Activated naive CD4-positive, alpha-beta T cell treated with anti-CD3 and anti-CD28 coated beads for 36 hours (primary cell): ENCODE data around the gene SPPL2B. TPM values are rescaled to one million over a fixed set of nuclear protein-coding genes. Genes with fewer than 3 reads are reported as not detected.
A peak's percentile ranks its signal among the peaks of the same experiment; 100 is the strongest.
"Not testable (repeated sequence)": the region's sequence is repeated elsewhere in the genome, so short reads cannot be mapped to it uniquely, and the experiment has no call there.

Experiments
- CTCF ChIA-PET: fragments of 350-600 bp; sonication (Branson Sonifier 250); formaldehyde crosslinking; loops from one replicate; lab custom pipeline; 2021; ENCODE audit warnings: antibody characterized with exemption; lab: Charles Lee
- DNase-seq: peaks from one replicate; pipeline ENCODE4 v3.0.0-alpha.2; 2020
- H3K27ac Mint-ChIP-seq: one replicate; pipeline ENCODE4 v1.8.0; 2021; ENCODE audit warnings: mild to moderate bottlenecking, mixed read lengths
- H3K27me3 Mint-ChIP-seq: one replicate; pipeline ENCODE4 v1.8.0; 2021; ENCODE audit warnings: low read depth, mixed read lengths
- H3K36me3 Mint-ChIP-seq: one replicate; pipeline ENCODE4 v1.8.0; 2021; ENCODE audit warnings: low read depth, mixed read lengths
- H3K4me1 Mint-ChIP-seq: one replicate; pipeline ENCODE4 v1.8.0; 2021; ENCODE audit warnings: low read depth, mixed read lengths
- H3K4me3 Mint-ChIP-seq: one replicate; pipeline ENCODE4 v1.8.0; 2021; ENCODE audit warnings: mild to moderate bottlenecking, moderate library complexity, mixed read lengths
- H3K9me3 Mint-ChIP-seq: one replicate; pipeline ENCODE4 v1.8.0; 2021; ENCODE audit warnings: mixed read lengths
- intact Hi-C: fragments of 100-400 bp; cut with micrococcal nuclease; formaldehyde crosslinking; loops from one replicate; pipeline ENCODE4 v1.15.1; 2023
- total RNA-seq, 2 experiments: library from RNA; stranded (reverse); gene quantifications; one replicate each; pipeline ENCODE4 v1.2.3, GENCODE V29; 2021

SPPL2B gene
- total RNA-seq, 2 experiments from 2014 or later = 56.8 to 59.6 TPM

- Mint-ChIP-seq H3K4me1 (peaks cover 15% of the 10 kb centered on the region), H3K4me3 (no peak overlapping the region), H3K36me3 (no peaks in the 10 kb centered on the region), H3K27ac (no peak overlapping the region), H3K27me3 (no peaks in the 10 kb centered on the region), H3K9me3 (no peaks in the 10 kb centered on the region)
- DNase-seq = peak; percentile 56
- CTCF ChIA-PET = interaction anchor here (0.6 to 3.4 kb wide), 16 partner anchors 12 to 393 kb away, joined by 3 to 17 read pairs (median 4); no protein-coding TSS in a partner anchor
- intact Hi-C loops = loop anchor here (1.0 to 5.0 kb wide), 4 partner anchors 64 to 235 kb away; partner anchors contain the start of genes LSM7, PLEKHJ1, SF3A2 and SPPL2B
Observed at GRCh38 chr19:2391118-2391725, 62.7 kb downstream of the SPPL2B start.

DNA sequence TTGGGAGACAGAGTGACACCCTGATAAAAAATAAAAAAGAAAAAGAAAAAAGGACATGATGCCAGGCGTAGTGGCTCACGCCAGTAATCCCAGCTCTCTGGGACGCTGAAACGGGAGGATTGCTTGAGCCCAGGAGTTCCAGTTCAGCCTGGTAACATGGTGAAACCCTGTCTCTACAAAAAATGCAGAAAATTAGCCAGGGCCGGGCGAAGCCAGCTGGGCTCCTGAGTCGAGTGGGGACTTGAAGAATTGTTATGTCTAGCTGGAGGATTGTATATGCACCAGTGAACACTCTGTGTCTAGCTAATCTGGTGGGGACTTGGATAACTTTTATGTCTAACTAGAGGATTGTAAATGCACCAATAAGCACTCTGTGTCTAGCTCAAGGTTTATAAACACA is 63.9 kb downstream of the SPPL2B start:
- no peaks in the 10 kb centered on the region for H3K36me3 Mint-ChIP-seq
- H3K27ac Mint-ChIP-seq = no peak overlapping the region
- intact Hi-C loops = loop anchor here (5.0 kb wide), 1 partner anchor 65 kb away; the partner anchor contains the start of genes LSM7 and SPPL2B
- no peak for DNase-seq
- peaks cover 15% of the 10 kb centered on the region for H3K4me1 Mint-ChIP-seq
- CTCF ChIA-PET = interaction anchor here (0.6 to 3.4 kb wide), 26 partner anchors 9 to 420 kb away, joined by 3 to 17 read pairs (median 4); partner anchors contain the start of gene PLEKHJ1
- no peaks in the 10 kb centered on the region for H3K9me3 Mint-ChIP-seq
- no peaks in the 10 kb centered on the region for H3K27me3 Mint-ChIP-seq
- no peak overlapping the region for H3K4me3 Mint-ChIP-seq

DNA sequence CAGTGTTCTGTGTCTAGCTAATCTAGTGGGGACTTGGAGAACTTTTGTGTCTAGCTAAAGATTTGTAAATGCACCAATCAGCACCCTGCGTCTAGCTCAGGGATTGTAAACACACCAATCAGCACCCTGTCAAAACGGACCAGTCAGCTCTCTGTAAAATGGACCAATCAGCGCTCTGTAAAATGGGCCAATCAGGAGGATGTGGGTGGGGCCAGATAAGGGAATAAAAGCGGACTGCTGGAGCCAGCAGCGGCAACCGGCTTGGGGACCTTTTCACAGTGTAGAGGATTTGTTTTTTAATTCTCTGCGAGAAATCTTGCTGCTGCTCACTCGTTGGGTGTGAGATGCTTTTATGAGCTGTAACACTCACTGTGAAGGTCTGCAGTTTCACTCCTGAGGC is 64.4 kb downstream of the SPPL2B start:
- not testable (repeated sequence) for H3K27me3 Mint-ChIP-seq, H3K9me3 Mint-ChIP-seq, H3K36me3 Mint-ChIP-seq, H3K4me3 Mint-ChIP-seq, H3K27ac Mint-ChIP-seq
- DNase-seq = peak; percentile 32
- CTCF ChIA-PET = interaction anchor here (0.6 to 3.4 kb wide), 18 partner anchors 11 to 420 kb away, joined by 3 to 17 read pairs (median 4); partner anchors contain the start of gene PLEKHJ1
- H3K4me1 Mint-ChIP-seq = peaks cover 15% of the 10 kb centered on the region
- intact Hi-C loops = loop anchor here (5.0 kb wide), 1 partner anchor 66 kb away; the partner anchor contains the start of genes LSM7 and SPPL2B

DNA sequence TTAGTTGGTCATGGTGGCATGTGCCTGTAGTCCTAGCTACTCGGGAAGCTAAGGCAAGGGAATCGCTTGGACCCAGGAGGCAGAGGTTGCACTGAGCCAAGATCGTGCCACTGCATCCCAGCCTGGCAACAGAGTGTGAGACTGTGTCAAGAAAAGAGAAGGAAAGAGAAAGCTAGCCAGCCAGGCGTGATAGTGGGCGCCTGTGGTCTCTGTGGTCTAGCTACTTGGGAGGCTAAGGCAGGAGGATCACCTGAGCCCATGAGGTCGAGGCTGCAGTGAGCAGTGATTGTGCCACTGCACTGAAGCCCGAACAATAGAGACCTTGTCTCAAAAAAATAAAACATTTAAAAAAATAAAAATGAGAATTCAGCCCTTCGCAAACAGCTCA is 65.6 kb downstream of the SPPL2B start:
- Mint-ChIP-seq H3K27ac (no peak overlapping the region), H3K4me3 (peak overlapping the region; percentile 54), H3K36me3 (no peaks in the 10 kb centered on the region), H3K9me3 (no peaks in the 10 kb centered on the region), H3K27me3 (no peaks in the 10 kb centered on the region), H3K4me1 (peaks cover 15% of the 10 kb centered on the region)
- intact Hi-C loops = loop anchor here (2.0 to 5.0 kb wide), 2 partner anchors 67 to 215 kb away; partner anchors contain the start of genes LSM7 and SPPL2B
- DNase-seq = peak; percentile 32
- CTCF ChIA-PET = interaction anchor here (0.8 to 3.4 kb wide), 4 partner anchors 134 to 222 kb away, joined by 3 to 17 read pairs (median 4); no protein-coding TSS in a partner anchor

GRCh38 chr19:2394442-2395292 is 66.2 kb downstream of the SPPL2B start:
- intact Hi-C loops = loop anchor here (2.0 to 5.0 kb wide), 2 partner anchors 67 to 214 kb away; partner anchors contain the start of genes LSM7 and SPPL2B
- CTCF ChIA-PET = interaction anchor here (0.8 to 3.4 kb wide), 3 partner anchors 135 to 221 kb away, joined by 3 to 17 read pairs (median 4); no protein-coding TSS in a partner anchor
- Mint-ChIP-seq H3K4me1 (peaks cover 15% of the 10 kb centered on the region), H3K4me3 (peak overlapping the region; percentile 63), H3K36me3 (no peaks in the 10 kb centered on the region), H3K9me3 (no peaks in the 10 kb centered on the region), H3K27ac (no peak overlapping the region), H3K27me3 (no peaks in the 10 kb centered on the region)
- DNase-seq = peak; percentile 48

DNA sequence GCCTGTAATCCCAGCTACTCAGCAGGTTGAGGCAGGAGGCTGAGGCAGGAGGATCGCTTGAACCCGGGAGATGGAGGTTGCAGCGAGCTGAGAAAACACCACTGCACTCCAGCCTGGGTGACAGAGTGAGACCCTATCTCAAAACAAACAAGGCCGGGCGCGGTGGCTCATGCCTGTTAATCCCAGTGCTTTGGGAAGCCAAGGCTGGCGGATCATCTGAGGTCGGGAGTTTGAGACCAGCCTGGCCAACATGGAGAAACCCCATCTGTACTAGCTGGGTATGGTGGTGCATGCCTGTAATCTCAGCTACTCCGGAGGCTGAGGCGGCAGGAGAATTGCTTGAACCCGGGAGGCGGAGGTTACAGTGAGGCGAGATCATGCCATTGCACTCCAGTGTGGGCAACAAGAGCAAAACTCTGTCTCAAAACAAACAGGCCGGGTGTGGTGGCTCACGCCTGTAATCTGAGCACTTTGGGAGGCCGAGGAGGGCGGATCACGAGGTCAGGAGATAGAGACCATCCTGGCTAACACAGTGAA is 66.9 kb downstream of the SPPL2B start:
- H3K27me3 Mint-ChIP-seq, CTCF ChIA-PET, H3K9me3 Mint-ChIP-seq, DNase-seq, H3K27ac Mint-ChIP-seq, H3K36me3 Mint-ChIP-seq: not testable (repeated sequence)
- Mint-ChIP-seq H3K4me1 (peaks cover 15% of the 10 kb centered on the region), H3K4me3 (peak overlapping the region; percentile 63)
- intact Hi-C loops = loop anchor here (2.0 kb wide), 1 partner anchor 213 kb away; no protein-coding TSS in a partner anchor

GRCh38 chr19:2397173-2397572 is 68.7 kb downstream of the SPPL2B start:
- H3K36me3 Mint-ChIP-seq, H3K27ac Mint-ChIP-seq, intact Hi-C loops, H3K4me3 Mint-ChIP-seq, H3K9me3 Mint-ChIP-seq, DNase-seq, H3K27me3 Mint-ChIP-seq: not testable (repeated sequence)
- CTCF ChIA-PET = interaction anchor here (0.6 kb wide), 1 partner anchor 327 kb away, joined by 3 read pairs; no protein-coding TSS in a partner anchor
- peaks cover 13% of the 10 kb centered on the region for H3K4me1 Mint-ChIP-seq

DNA sequence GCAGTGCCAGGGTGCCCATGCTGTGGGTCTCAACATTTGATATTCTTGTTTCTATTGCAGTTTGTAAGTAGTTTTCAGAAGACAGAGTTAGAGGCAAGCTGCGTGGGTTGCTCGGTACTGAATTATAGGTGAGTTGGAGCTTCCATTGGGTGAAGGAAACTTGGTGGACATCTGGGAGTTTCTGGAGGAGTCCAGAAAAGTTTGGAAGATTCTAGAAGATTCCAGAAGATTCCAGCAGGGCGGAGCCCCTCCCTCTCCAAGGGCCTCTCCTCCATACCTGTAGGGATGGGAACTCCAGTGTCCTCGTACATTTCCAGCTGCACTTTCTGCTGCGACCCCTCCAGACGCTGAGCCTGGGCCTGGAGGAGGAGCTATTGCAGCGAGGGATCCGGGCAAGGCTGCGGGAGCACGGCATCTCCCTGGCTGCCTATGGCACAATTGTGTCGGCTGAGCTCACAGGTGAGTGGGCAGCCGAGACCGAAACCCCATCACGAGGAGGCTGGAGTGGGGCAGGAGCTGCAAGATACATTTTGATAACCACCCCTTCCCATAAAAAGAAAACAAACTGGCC is 70.3 kb downstream of the SPPL2B start:
- H3K4me1 Mint-ChIP-seq = peaks cover 11% of the 10 kb centered on the region
- DNase-seq = no peak
- no peak overlapping the region for H3K27ac Mint-ChIP-seq
- no peaks in the 10 kb centered on the region for H3K36me3 Mint-ChIP-seq
- CTCF ChIA-PET = no interaction called here
- no peaks in the 10 kb centered on the region for H3K27me3 Mint-ChIP-seq
- intact Hi-C loops = no loop called here
- H3K4me3 Mint-ChIP-seq = no peak overlapping the region
- H3K9me3 Mint-ChIP-seq = no peaks in the 10 kb centered on the region

DNA sequence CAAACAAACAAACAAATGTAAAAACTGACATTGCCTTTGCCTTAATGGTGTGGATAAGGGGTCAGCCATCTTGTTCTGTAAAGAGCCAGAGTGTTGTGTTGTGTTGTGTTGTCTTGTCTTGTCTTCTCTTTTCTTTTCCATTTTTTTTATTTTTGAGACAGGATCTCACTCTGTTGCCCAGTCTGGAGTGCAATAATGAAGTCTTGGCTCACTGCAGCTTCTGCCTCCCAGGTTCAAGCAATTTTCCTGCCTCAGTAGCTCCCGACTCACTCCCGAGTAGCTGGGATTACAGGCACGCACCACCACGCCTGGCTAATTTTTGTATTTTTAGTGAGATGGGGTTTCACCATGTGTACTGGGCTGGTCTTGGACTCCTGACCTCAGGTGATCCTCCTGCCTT is 71.1 kb downstream of the SPPL2B start:
- Mint-ChIP-seq H3K9me3 (no peaks in the 10 kb centered on the region), H3K4me3 (no peak overlapping the region), H3K27me3 (no peaks in the 10 kb centered on the region), H3K27ac (no peak overlapping the region), H3K4me1 (peaks cover 5% of the 10 kb centered on the region), H3K36me3 (no peaks in the 10 kb centered on the region)
- DNase-seq = no peak
- intact Hi-C loops = no loop called here
- CTCF ChIA-PET = no interaction called here
